ENCODE measurements around the gene ZNF793. TPM values are rescaled to one million over a fixed set of nuclear protein-coding genes. Genes with fewer than 3 reads are reported as not detected.
A peak's percentile ranks its signal among the peaks of the same experiment; 100 is the strongest.

Gene ZNF793
- total and polyA plus RNA-seq, 2 experiments from 2014 or later: 20.0 to 20.3 TPM

DNA sequence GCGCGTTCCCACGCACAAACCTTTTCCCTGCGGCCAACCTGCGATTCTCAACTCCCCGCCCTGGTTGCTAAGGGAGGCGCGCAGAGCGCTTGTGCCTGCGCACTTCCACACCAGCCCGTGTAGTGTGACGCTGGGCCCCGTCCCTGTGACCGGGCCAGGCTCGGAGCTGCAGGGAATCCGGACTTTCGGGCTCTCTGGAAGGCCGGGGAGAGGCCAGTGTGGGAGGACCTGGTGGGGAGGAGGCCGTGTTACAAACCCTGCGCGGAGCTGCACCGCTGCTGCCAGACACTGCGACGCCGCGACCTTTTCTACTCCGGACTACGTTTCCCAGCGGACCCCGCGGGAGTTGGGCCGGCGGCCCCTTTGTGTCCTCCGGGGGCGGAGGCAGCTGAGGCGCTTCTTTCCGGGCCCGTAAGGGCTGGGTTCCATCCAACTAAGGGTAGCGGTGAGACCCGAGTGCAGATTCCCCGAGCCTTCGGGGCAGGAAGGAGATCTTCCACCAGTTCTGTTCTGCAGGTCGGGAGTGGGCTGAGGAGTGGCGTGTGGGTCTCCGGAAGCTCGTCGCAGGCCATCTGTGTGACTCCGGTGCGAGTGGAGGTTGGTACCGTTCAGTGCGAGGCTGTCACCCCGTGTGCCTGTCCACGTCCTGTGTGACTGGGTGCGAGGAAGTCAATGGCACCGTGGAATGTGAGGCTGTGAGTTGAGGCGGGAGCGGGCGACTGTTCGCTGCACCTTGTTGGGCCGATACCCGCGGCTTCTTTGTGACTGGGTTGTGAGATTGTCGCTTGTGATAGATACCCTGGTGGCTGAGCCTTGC is 37.6 kb upstream of the ZNF793 start, which contains the start of gene ZNF570:
Gene ZNF570 (plus strand): TSS at position 396 of the 817 bp plus-strand sequence. CDS start 999 bp downstream, outside the sequence.
- H3K9me3 ChIP-seq (ENCODE audit: low read depth): no peaks in the 10 kb centered on the region
- H3K4me1 ChIP-seq (ENCODE audit: low read depth): peaks cover 7% of the 10 kb centered on the region
- TF ChIP-seq, protein P1, sequence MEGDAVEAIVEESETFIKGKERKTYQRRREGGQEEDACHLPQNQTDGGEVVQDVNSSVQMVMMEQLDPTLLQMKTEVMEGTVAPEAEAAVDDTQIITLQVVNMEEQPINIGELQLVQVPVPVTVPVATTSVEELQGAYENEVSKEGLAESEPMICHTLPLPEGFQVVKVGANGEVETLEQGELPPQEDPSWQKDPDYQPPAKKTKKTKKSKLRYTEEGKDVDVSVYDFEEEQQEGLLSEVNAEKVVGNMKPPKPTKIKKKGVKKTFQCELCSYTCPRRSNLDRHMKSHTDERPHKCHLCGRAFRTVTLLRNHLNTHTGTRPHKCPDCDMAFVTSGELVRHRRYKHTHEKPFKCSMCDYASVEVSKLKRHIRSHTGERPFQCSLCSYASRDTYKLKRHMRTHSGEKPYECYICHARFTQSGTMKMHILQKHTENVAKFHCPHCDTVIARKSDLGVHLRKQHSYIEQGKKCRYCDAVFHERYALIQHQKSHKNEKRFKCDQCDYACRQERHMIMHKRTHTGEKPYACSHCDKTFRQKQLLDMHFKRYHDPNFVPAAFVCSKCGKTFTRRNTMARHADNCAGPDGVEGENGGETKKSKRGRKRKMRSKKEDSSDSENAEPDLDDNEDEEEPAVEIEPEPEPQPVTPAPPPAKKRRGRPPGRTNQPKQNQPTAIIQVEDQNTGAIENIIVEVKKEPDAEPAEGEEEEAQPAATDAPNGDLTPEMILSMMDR (IDR thresholded peaks at IDR 0.05; ENCODE audit: low read depth, low read length): no peak
- peak; percentile 91 to 94 for DNase-seq (ENCODE audit: low read depth in 1 of 2, low spot score in 1 of 2)
- H3K27ac ChIP-seq: peak within 1 kb of the TSS; percentile 91
- H3K27me3 ChIP-seq: no peaks in the 10 kb centered on the region
- H3K36me3 ChIP-seq: no peaks in the 10 kb centered on the region
- peak within 1 kb of the TSS; percentile 75 for H3K4me3 ChIP-seq

DNA sequence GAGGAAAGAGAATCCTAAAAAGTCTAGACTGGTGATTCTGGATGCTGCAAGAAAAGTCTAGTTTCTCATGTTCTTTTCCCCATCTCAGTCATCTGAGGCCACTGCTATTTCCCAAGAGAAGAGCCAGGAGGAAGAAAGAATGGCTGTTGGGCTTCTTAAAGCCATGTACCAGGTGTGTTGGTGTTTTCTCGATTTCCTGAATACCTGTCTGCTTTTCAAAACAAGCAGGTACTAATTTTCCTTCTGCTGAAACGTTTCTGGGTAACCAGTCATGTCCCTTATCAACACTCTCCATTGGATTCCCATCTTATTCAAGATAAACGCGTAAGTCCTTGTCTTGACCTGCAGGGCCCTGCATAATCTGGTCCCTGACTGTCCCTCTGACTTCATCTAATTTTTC is 36.5 kb upstream of the ZNF793 start:
- TF ChIP-seq, protein P1 (IDR thresholded peaks at IDR 0.05; ENCODE audit: low read depth, low read length): no peak
- Histone ChIP-seq H3K4me3 (peak overlapping the region; percentile 75), H3K27ac (no peak overlapping the region), H3K36me3 (no peaks in the 10 kb centered on the region), H3K27me3 (no peaks in the 10 kb centered on the region), H3K4me1 (ENCODE audit: low read depth) (peaks cover 7% of the 10 kb centered on the region), H3K9me3 (ENCODE audit: low read depth) (no peaks in the 10 kb centered on the region)
- DNase-seq (ENCODE audit: low read depth in 1 of 2, low spot score in 1 of 2): no peak

DNA sequence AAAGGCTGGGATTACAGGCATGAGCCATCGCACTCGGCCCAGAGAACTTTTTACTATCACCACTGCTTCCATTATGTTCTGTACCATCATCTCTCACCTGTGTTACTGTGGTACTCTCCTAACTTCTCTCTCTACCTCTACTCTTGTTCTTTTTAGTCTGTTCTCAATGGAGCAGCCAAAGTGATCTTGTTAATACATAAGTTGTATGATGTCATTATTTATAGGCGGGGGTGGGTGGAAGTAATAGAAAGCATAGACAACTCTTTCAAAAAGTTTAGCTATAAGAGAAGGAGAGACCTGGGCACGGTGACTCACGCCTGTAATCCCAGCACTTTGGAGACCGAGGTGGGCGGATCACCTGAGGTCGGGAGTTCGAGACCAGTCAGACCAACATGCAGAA is 34.6 kb upstream of the ZNF793 start:
- Histone ChIP-seq H3K4me3 (no peak overlapping the region), H3K9me3 (ENCODE audit: low read depth) (no peaks in the 10 kb centered on the region), H3K27ac (no peak overlapping the region), H3K4me1 (ENCODE audit: low read depth) (peaks cover 7% of the 10 kb centered on the region), H3K27me3 (no peaks in the 10 kb centered on the region), H3K36me3 (peaks cover 12% of the 10 kb centered on the region)
- TF ChIP-seq, protein P1 (IDR thresholded peaks at IDR 0.05; ENCODE audit: low read depth, low read length): no peak
- no peak for DNase-seq (ENCODE audit: low read depth in 1 of 2, low spot score in 1 of 2)

DNA sequence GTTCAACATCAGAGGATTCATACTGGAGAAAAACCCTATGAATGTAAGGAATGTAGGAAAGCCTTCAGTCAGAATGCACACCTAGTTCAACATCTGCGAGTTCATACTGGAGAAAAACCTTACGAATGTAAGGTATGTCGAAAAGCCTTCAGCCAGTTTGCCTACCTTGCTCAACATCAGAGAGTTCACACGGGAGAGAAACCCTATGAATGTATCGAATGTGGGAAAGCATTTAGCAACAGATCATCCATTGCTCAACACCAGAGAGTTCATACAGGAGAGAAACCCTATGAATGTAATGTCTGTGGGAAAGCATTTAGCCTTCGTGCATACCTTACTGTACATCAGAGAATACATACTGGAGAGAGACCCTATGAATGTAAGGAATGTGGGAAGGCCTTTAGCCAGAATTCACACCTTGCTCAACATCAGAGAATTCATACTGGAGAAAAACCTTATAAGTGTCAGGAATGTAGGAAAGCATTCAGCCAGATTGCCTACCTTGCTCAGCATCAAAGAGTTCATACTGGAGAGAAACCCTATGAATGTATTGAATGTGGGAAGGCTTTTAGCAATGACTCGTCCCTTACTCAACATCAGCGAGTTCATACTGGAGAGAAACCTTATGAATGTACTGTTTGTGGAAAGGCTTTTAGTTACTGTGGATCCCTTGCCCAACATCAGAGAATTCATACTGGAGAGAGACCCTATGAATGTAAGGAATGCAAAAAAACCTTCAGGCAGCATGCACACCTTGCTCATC is 22.2 kb upstream of the ZNF793 start:
- Histone ChIP-seq H3K27me3 (no peaks in the 10 kb centered on the region), H3K9me3 (ENCODE audit: low read depth) (peaks cover 3% of the 10 kb centered on the region), H3K27ac (no peak overlapping the region), H3K4me1 (ENCODE audit: low read depth) (no peaks in the 10 kb centered on the region), H3K36me3 (peaks cover 8% of the 10 kb centered on the region), H3K4me3 (no peak overlapping the region)
- TF ChIP-seq, protein P1 (IDR thresholded peaks at IDR 0.05; ENCODE audit: low read depth, low read length): no peak
- no peak for DNase-seq (ENCODE audit: low read depth in 1 of 2, low spot score in 1 of 2)

DNA sequence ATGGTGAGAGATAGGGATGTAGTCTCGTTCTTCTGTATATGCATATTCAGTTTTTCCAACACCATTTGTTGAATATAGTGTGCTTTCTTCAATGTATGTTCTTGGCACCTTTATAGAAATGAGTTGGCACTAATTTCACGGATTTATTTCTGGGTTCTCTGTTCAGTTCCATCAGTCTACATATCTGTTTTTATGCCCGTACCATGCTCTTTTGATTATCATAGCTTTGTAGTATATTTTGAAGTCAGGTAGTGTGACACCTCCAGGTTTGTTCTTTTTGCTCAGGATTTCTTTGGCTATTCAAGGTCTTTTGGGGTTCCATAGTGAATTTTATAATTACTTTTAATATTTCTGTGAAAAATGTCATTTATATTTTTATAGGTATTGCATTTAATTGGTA is 14.5 kb upstream of the ZNF793 start:
- Histone ChIP-seq H3K36me3 (no peaks in the 10 kb centered on the region), H3K9me3 (ENCODE audit: low read depth) (peaks cover 3% of the 10 kb centered on the region), H3K27ac (no peak overlapping the region), H3K4me1 (ENCODE audit: low read depth) (no peaks in the 10 kb centered on the region), H3K4me3 (no peak overlapping the region), H3K27me3 (no peaks in the 10 kb centered on the region)
- TF ChIP-seq, protein P1 (IDR thresholded peaks at IDR 0.05; ENCODE audit: low read depth, low read length): no peak
- no peak for DNase-seq (ENCODE audit: low read depth in 1 of 2, low spot score in 1 of 2)

Measured in cardiac muscle cell (in vitro differentiated cells and primary cell).